Parathyroid adenoma (tissue), 2 donors: ENCODE data around the gene GAB4.

ENCODE experiments used
- H2AFZ ChIP-seq: fragments of 300-600 bp; sonication (generic); one replicate; pipeline ENCODE4 v1.7.0; 2017; ENCODE audit warnings: antibody characterized with exemption, mild to moderate bottlenecking
- H3K27ac ChIP-seq: fragments of 300-600 bp; sonication (generic); one replicate; pipeline ENCODE4 v1.7.0; 2017
- H3K27me3 ChIP-seq: fragments of 300-600 bp; sonication (generic); one replicate; pipeline ENCODE4 v1.7.0; 2017; ENCODE audit warnings: low read length; ENCODE audit not compliant: control insufficient read depth, insufficient read depth
- H3K36me3 ChIP-seq: fragments of 300-600 bp; sonication (generic); one replicate; pipeline ENCODE4 v1.7.0; 2017; ENCODE audit warnings: low read length; ENCODE audit not compliant: control insufficient read depth, insufficient read depth
- H3K4me1 ChIP-seq: fragments of 300-600 bp; sonication (generic); one replicate; pipeline ENCODE4 v1.7.0; 2017; ENCODE audit warnings: control low read depth
- H3K4me2 ChIP-seq: fragments of 300-600 bp; sonication (generic); one replicate; pipeline ENCODE4 v1.7.0; 2017; ENCODE audit warnings: low read length
- H3K4me3 ChIP-seq: fragments of 300-600 bp; sonication (generic); one replicate; pipeline ENCODE4 v1.7.0; 2017; ENCODE audit warnings: low read depth, low read length
- H3K79me2 ChIP-seq: fragments of 300-600 bp; sonication (generic); one replicate; pipeline ENCODE4 v1.7.0; 2017; ENCODE audit warnings: control low read depth
- H3K9ac ChIP-seq: fragments of 300-600 bp; sonication (generic); one replicate; pipeline ENCODE4 v1.7.0; 2017; ENCODE audit warnings: mild to moderate bottlenecking
- H3K9me3 ChIP-seq: fragments of 300-600 bp; sonication (generic); one replicate; pipeline ENCODE4 v1.7.0; 2017; ENCODE audit warnings: low read length; ENCODE audit not compliant: control insufficient read depth
- CTCF ChIP-seq: fragments of 300-600 bp; sonication (generic); IDR thresholded peaks from one replicate; pipeline ENCODE4 v1.7.0; 2017; ENCODE audit warnings: antibody characterized with exemption, mild to moderate bottlenecking
- donor health status: primary hyperparathyroidism.

Gene GAB4

GRCh38 chr22:16965560-16965959 is 42.5 kb downstream of the GAB4 start:
- Histone ChIP-seq H3K79me2 (no peaks in the 10 kb centered on the region), H3K4me2 (no peak overlapping the region), H3K27me3 (no peaks in the 10 kb centered on the region), H2AFZ (no peak overlapping the region), H3K27ac (no peak overlapping the region), H3K4me1 (no peaks in the 10 kb centered on the region), H3K36me3 (no peaks in the 10 kb centered on the region), H3K9me3 (no peaks in the 10 kb centered on the region), H3K4me3 (no peak overlapping the region), H3K9ac (no peak overlapping the region)
- TF ChIP-seq CTCF, result no peak

GRCh38 chr22:16965083-16965482 is 42.9 kb downstream of the GAB4 start:
- no peak overlapping the region for H3K4me3 ChIP-seq
- H3K27me3 ChIP-seq, result no peaks in the 10 kb centered on the region
- TF ChIP-seq CTCF, result no peak

GRCh38 chr22:16964366-16964765 is 43.7 kb downstream of the GAB4 start:
- no peak overlapping the region for H3K4me3 ChIP-seq
- H3K4me2 ChIP-seq, result no peak overlapping the region
- no peaks in the 10 kb centered on the region for H3K9me3 ChIP-seq
- no peaks in the 10 kb centered on the region for H3K27me3 ChIP-seq
- H3K79me2 ChIP-seq, result no peaks in the 10 kb centered on the region
- no peak overlapping the region for H3K9ac ChIP-seq
- no peaks in the 10 kb centered on the region for H3K36me3 ChIP-seq
- no peaks in the 10 kb centered on the region for H3K4me1 ChIP-seq
- H2AFZ ChIP-seq, result no peak overlapping the region
- no peak overlapping the region for H3K27ac ChIP-seq
- TF ChIP-seq CTCF, result no peak

More at GRCh38 chr22:16965083-16965482, 42.9 kb downstream of the GAB4 start:
- Histone ChIP-seq H3K4me1 (no peaks in the 10 kb centered on the region), H3K4me2 (no peak overlapping the region), H3K36me3 (no peaks in the 10 kb centered on the region), H2AFZ (no peak overlapping the region), H3K79me2 (no peaks in the 10 kb centered on the region), H3K27ac (no peak overlapping the region), H3K9me3 (no peaks in the 10 kb centered on the region), H3K9ac (no peak overlapping the region)

GRCh38 chr22:16963189-16963945 is 44.7 kb downstream of the GAB4 start:
- no peaks in the 10 kb centered on the region for H3K9me3 ChIP-seq
- H3K4me3 ChIP-seq, result no peak overlapping the region
- TF ChIP-seq CTCF, result no peak
- H3K79me2 ChIP-seq, result no peaks in the 10 kb centered on the region
- H3K4me1 ChIP-seq, result no peaks in the 10 kb centered on the region
- H2AFZ ChIP-seq, result no peak overlapping the region
- H3K4me2 ChIP-seq, result no peak overlapping the region
- H3K27me3 ChIP-seq, result no peaks in the 10 kb centered on the region
- no peaks in the 10 kb centered on the region for H3K36me3 ChIP-seq
- no peak overlapping the region for H3K9ac ChIP-seq
- no peak overlapping the region for H3K27ac ChIP-seq

GRCh38 chr22:16962501-16962900 is 45.5 kb downstream of the GAB4 start:
- no peak for TF ChIP-seq CTCF
- H3K9ac ChIP-seq, result no peak overlapping the region
- no peak overlapping the region for H3K27ac ChIP-seq
- H3K36me3 ChIP-seq, result no peaks in the 10 kb centered on the region
- H3K4me1 ChIP-seq, result no peaks in the 10 kb centered on the region
- no peaks in the 10 kb centered on the region for H3K9me3 ChIP-seq
- H3K4me2 ChIP-seq, result no peak overlapping the region
- H3K27me3 ChIP-seq, result no peaks in the 10 kb centered on the region
- H2AFZ ChIP-seq, result no peak overlapping the region
- H3K79me2 ChIP-seq, result no peaks in the 10 kb centered on the region
- H3K4me3 ChIP-seq, result no peak overlapping the region
